ENCODE results near the gene ABI2. TPM values are rescaled to one million over a fixed set of nuclear protein-coding genes. Genes with fewer than 3 reads are reported as not detected.
"Not testable (repeated sequence)": the region's sequence is repeated elsewhere in the genome, so short reads cannot be mapped to it uniquely, and the experiment has no call there.

The ABI2 gene
- total RNA-seq, 1 donor from 2014 or later: 101 TPM

DNA sequence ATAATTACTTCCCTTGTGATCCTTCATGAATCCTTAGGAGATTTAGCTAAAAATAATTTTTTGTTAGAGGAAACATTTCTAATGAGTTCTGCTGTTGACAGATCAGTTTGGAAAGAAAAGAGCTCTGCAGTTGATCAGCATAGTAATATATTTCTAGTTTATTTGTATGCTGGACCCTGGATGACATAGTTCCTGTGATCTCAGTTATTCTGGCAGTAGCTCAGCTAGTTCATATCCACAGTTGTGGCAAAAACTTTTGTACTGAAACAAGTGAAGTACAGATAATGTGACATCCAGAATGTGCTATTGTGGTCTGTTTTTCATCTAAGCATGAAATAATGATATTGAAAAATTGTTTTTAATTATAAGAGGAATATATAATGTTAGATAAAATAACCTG is 33.7 kb downstream of the ABI2 start:
- H3K4me1 Mint-ChIP-seq (ENCODE audit: unreplicated experiment): peaks cover 3% of the 10 kb centered on the region
- peaks cover 9% of the 10 kb centered on the region for H3K36me3 Mint-ChIP-seq (ENCODE audit: low read depth, unreplicated experiment)
- no peak overlapping the region for H3K4me3 Mint-ChIP-seq (ENCODE audit: unreplicated experiment)
- H3K9me3 Mint-ChIP-seq (ENCODE audit: unreplicated experiment): no peaks in the 10 kb centered on the region
- H3K27me3 Mint-ChIP-seq (ENCODE audit: unreplicated experiment): no peaks in the 10 kb centered on the region
- no peak overlapping the region for H3K27ac Mint-ChIP-seq (ENCODE audit: unreplicated experiment)
- no peak for DNase-seq (ENCODE audit: low spot score)
- TF ChIP-seq, protein P1, sequence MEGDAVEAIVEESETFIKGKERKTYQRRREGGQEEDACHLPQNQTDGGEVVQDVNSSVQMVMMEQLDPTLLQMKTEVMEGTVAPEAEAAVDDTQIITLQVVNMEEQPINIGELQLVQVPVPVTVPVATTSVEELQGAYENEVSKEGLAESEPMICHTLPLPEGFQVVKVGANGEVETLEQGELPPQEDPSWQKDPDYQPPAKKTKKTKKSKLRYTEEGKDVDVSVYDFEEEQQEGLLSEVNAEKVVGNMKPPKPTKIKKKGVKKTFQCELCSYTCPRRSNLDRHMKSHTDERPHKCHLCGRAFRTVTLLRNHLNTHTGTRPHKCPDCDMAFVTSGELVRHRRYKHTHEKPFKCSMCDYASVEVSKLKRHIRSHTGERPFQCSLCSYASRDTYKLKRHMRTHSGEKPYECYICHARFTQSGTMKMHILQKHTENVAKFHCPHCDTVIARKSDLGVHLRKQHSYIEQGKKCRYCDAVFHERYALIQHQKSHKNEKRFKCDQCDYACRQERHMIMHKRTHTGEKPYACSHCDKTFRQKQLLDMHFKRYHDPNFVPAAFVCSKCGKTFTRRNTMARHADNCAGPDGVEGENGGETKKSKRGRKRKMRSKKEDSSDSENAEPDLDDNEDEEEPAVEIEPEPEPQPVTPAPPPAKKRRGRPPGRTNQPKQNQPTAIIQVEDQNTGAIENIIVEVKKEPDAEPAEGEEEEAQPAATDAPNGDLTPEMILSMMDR (IDR thresholded peaks at IDR 0.05; ENCODE audit: unreplicated experiment): no peak

DNA sequence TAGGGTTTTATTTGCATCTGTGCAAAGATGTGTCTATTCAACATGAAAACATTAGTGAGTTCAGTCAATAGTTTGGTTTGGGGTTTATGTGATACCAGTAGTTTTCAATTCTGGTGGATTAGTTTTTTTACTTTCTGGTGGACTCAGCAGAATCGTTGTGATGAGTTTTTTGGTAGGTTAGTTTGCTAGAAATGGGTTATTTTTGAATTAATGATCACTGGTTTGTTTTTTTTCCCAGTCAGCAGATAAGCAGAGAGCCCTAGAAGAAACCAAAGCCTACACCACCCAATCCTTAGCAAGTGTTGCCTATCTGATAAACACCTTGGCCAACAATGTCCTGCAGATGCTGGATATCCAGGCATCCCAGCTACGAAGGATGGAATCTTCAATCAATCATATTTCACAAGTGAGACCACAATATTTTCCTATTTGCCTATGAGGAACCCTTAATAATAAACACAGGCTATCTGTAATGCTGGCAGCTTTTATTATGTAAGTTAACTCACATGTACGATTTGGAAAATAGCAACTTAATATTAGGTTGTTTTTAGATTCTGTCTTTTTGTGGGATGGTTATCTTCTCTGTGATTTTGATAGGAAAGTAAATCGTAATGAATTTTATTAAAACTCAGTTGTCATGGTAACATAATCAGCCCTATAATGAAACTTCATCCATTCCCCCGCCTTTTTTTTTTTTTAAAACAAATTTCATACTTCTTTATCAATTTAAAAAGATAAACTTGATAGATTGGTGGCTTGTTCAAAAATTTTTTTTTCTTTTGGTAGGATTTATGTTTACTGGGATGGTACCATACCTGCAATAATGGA is 38.7 kb downstream of the ABI2 start:
- Mint-ChIP-seq H3K27ac (ENCODE audit: unreplicated experiment) (no peak overlapping the region), H3K4me1 (ENCODE audit: unreplicated experiment) (no peaks in the 10 kb centered on the region), H3K9me3 (ENCODE audit: unreplicated experiment) (no peaks in the 10 kb centered on the region), H3K27me3 (ENCODE audit: unreplicated experiment) (no peaks in the 10 kb centered on the region), H3K4me3 (ENCODE audit: unreplicated experiment) (no peak overlapping the region), H3K36me3 (ENCODE audit: low read depth, unreplicated experiment) (no peaks in the 10 kb centered on the region)
- TF ChIP-seq, protein P1 (IDR thresholded peaks at IDR 0.05; ENCODE audit: unreplicated experiment): no peak
- no peak for DNase-seq (ENCODE audit: low spot score)

DNA sequence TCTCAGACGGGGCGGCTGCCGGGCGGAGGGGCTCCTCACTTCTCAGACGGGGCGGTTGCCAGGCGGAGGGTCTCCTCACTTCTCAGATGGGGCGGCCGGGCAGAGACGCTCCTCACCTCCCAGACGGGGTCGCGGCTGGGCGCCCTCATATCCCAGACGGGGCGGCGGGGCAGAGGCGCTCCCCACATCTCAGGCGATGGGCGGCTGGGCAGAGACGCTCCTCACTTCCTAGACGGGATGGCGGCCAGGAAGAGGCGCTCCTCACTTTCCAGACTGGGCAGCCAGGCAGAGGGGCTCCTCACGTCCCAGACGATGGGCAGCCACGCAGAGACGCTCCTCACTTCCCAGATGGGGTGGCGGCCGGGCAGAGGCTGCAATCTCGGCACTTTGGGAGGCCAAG is 44.5 kb downstream of the ABI2 start:
- H3K27ac Mint-ChIP-seq (ENCODE audit: unreplicated experiment); DNase-seq (ENCODE audit: low spot score); H3K36me3 Mint-ChIP-seq (ENCODE audit: low read depth, unreplicated experiment); H3K27me3 Mint-ChIP-seq (ENCODE audit: unreplicated experiment); H3K9me3 Mint-ChIP-seq (ENCODE audit: unreplicated experiment); H3K4me1 Mint-ChIP-seq (ENCODE audit: unreplicated experiment); H3K4me3 Mint-ChIP-seq (ENCODE audit: unreplicated experiment): not testable (repeated sequence)

DNA sequence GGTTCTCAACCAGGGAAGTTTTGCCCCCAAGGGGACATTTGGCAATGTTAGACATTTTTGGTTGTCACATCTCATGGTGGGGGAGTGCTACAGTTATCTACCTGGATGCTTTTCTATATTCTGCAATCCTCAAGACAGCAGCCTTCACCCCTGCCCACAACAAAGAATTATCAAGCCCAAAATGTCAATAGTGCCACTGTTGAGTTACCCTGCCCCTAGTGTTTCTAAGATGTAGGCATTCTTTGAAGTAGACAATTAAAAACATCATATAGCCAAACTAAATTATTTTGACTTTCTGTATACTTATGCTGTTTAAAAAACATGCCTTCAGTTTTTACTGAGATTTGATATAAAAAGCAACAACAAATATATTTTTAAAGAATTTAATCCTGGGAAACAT is 48.0 kb downstream of the ABI2 start:
- TF ChIP-seq, protein P1 (IDR thresholded peaks at IDR 0.05; ENCODE audit: unreplicated experiment): no peak
- Mint-ChIP-seq H3K27ac (ENCODE audit: unreplicated experiment) (no peak overlapping the region), H3K4me3 (ENCODE audit: unreplicated experiment) (no peak overlapping the region), H3K9me3 (ENCODE audit: unreplicated experiment) (no peaks in the 10 kb centered on the region), H3K4me1 (ENCODE audit: unreplicated experiment) (no peaks in the 10 kb centered on the region), H3K27me3 (ENCODE audit: unreplicated experiment) (no peaks in the 10 kb centered on the region), H3K36me3 (ENCODE audit: low read depth, unreplicated experiment) (peaks cover 4% of the 10 kb centered on the region)
- no peak for DNase-seq (ENCODE audit: low spot score)

DNA sequence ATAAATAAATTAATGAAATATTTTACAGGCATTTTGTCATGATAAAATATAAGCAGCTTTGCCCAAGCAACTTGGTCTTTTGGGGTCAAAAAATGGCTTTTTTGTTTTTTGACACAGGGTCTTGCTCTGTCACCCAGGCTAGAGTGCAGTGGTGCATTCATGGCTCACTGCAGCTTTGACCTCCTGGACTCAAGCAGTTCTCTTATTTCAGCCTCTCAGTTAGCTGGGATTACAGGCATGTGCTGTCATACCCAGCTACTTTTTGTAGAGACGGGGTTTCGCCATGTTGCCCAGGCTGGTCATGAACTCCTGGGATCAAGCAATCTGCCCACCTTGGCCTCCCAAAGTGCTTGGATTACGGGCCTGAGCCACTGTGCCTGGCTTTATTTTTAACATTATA is 51.0 kb downstream of the ABI2 start:
- TF ChIP-seq, protein P1 (IDR thresholded peaks at IDR 0.05; ENCODE audit: unreplicated experiment): no peak
- peaks cover 1% of the 10 kb centered on the region for H3K27me3 Mint-ChIP-seq (ENCODE audit: unreplicated experiment)

More for the DNA sequence above, 51.0 kb downstream of the ABI2 start:
- H3K4me1 Mint-ChIP-seq (ENCODE audit: unreplicated experiment): no peaks in the 10 kb centered on the region
- H3K9me3 Mint-ChIP-seq (ENCODE audit: unreplicated experiment): no peaks in the 10 kb centered on the region
- H3K36me3 Mint-ChIP-seq (ENCODE audit: low read depth, unreplicated experiment): peaks cover 4% of the 10 kb centered on the region
- no peak for DNase-seq (ENCODE audit: low spot score)
- no peak overlapping the region for H3K4me3 Mint-ChIP-seq (ENCODE audit: unreplicated experiment)
- no peak overlapping the region for H3K27ac Mint-ChIP-seq (ENCODE audit: unreplicated experiment)
